Stimulated activated CD8-positive, alpha-beta memory T cell treated with anti-CD3 and anti-CD28 coated beads, Interleukin-4, amount 100 ng/mL, for 1 hour (primary cell): ENCODE measurements around the gene AATF.

Source experiments
- DNase-seq, 2 donors: peaks; one replicate each; pipeline ENCODE4 v3.0.0-alpha.2; 2020; ENCODE audit warnings: low read depth in 2 of 2, low spot score in 1 of 2

AATF gene

GRCh38 chr17:37041932-37042331 is 93.2 kb downstream of the AATF start:
- no peak for DNase-seq

GRCh38 chr17:37043201-37043600 is 94.4 kb downstream of the AATF start:
- DNase-seq, result no peak

DNA sequence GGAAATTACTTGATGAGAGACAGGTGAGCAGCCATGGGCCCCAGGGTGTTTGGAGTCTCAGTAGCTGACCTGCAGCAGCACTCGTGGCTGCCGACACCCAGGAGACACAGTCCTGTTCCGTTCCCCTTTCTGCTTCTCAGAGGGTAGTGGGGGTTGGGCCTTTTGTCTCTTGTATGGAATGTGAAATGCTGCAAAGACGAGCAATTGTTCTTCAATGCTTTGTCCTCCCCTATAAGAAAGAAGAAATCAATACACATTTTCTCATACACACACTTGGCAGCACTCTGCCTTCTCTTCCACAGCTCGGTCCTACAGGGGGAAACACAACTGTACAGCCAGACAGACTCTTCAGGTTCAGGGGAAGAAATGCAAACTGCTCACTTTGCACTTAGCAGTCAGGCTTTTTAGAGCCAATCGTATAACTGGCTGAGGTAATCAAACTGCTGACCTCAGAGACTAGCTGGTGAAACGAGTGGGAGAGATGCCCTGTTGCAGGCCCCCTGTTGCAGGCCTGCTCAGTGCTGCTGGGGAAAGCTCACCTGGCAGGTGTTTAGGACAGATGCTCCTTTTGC is 96.7 kb downstream of the AATF start:
- DNase-seq, result no peak

DNA sequence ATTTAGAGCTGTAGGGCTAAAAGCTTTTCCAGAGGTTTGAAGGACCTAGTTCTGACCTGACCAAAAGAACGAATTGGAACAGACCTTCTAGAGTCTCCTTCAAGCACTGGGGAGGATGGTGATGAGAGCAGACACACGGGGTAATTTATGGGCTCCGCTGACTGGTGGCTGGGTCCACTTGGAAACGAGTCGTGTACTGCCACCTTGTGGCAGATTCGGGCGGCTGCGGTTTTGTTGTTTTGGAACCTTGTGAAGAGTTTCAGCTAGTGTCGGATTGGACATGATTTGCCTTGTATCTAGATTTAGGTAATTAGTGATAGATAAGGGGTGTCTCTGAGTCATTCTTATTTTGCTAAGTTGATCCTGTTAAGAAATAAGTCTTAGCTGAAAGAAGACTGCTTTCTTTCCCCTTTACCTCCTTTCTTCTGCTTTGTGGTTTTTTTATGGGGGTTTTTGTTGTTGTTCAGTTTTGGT is 98.9 kb downstream of the AATF start:
- peak; percentile 57 to 67 for DNase-seq

DNA sequence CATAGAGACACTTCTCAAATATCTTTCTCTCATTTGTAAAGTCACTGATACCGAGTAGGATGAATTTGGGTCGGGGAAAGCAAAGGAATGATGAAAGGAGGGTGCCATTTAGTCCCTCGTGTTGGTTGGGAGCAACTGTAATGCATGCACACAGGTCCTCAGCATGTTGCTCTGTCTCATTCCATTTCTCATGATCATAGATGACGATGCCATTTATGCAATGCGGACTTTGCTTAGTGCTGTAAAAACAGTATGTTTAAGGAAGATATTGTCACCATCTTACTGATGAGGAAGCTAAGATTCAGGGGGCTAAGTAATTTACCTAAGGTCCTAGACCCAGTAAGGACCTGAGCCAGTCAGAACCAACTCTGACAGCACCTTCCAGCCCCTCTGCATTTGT is 100.1 kb downstream of the AATF start:
- no peak for DNase-seq

DNA sequence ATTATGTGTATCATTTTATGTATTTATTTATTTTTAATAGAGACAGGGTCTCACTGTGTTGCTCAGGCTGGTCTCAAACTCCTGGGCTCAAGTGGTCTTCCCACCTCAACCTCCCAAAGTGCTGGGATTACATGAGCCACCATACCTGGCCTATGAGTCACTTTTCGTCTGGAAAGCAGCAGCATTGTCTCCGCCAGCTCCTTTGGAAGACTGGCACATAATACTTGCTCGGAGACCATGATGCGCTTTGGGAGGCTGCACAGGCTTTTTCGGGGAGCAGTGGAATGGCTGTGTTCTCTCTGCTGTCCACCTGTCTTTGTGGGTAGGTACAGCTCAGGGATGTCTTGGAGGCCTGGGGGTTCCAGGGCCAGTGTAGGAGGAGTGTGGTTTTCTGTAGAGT is 102.2 kb downstream of the AATF start:
- no peak for DNase-seq

DNA sequence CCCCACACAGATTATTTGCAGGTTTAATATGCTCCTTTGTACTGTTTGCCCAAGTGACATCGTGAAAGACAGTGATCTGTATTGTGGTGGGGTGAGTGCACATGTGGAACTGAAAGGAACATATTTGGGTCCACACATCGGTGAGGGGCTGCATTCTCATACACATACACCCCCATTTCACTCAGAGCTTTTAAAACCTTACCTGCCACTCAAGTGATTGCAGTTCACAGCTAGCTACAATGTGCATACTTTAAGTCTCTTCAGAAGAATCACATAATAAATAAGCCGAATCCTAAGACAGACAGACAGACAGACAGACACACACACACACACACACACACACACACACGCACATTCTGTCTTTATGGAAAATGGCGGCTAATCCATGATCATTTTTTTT is 102.6 kb downstream of the AATF start:
- DNase-seq, result no peak

DNA sequence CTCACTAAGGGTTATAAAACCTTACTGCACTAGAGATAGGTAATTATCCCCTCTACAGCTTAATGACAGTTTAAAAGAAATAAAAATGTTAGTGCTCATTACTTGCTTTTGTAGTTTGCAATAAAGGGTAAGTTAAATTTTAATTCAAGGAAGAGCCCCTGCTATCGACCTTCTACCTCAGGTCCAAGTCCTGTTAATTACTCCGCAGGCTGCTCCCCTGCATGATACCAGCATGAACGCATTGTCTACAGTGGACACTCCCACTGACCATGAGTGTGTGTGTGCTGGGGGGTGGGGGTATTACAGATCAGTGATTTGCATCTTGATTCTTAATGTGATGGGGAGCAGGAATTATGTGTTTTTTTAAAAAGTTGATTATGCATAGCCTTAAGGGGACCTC is 103.1 kb downstream of the AATF start:
- DNase-seq, result no peak

GRCh38 chr17:37052450-37052849 is 103.7 kb downstream of the AATF start:
- no peak for DNase-seq

- no peak for DNase-seq
Measured at GRCh38 chr17:37054894-37055293, 106.1 kb downstream of the AATF start.

DNA sequence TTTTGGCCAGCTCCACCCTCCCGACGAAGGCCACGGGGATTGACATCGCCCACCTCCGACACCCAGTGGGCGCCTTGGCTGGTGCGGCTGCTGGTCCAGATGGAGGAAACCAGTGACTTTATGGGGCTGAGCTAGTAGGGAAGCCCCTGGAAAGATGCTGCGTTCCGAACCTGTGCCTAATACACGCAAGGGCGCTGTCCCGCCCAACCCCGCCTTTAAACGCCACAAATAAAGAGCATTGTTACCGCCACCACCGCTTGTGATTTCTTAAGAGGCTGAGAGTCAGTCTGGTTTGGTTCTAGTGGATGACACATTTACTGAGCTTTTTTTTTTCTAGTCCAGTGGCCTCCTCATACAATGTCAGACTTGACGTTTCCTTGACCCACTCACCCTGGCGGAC is 107.9 kb downstream of the AATF start:
- DNase-seq, result no peak

DNA sequence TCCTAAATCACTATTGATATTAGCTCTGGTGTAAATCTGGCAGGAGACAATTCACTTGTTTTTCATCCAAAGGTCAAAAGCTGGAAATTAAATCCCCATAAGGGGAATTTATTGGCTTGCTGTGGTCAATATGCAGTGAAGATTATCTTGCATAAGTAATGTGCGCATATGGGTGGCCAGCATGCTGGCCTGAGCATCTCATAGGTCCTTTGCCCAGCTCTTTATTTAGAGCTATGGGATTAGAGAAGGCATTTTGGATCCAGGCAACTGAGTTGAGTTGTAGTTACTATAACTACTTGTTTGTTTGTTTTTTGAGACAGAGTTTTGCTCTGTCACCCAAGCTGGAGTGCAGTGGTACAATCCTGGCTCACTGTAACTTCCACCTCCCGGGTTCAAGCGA is 110.7 kb downstream of the AATF start:
- no peak for DNase-seq

- no peak for DNase-seq
Measured at GRCh38 chr17:37060094-37060493, 111.3 kb downstream of the AATF start.

GRCh38 chr17:37060928-37061327 is 112.2 kb downstream of the AATF start:
- no peak for DNase-seq

DNA sequence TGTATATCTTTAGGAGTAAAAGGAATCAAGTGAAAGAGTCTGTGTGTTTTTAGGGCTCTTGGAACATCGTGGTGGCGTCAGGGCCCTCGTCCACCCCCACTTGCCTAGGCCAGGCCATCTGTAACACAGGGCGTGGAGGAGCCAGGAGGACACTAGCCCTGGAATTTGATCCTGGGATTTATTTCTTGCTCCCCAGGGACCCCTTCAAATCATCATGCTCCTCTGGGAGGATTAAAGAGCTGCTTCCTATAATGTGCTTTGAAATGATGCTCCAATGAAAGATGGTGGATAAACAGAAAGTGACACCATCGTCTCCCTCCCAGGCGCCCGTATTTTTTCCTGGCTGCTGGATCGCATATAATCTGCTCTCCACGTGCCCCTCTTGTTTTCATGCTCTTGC is 113.3 kb downstream of the AATF start:
- DNase-seq, result no peak

GRCh38 chr17:37064206-37064605 is 115.5 kb downstream of the AATF start:
- DNase-seq, result no peak

- DNase-seq, result no peak
Measured at GRCh38 chr17:37064956-37065355, 116.2 kb downstream of the AATF start.

DNA sequence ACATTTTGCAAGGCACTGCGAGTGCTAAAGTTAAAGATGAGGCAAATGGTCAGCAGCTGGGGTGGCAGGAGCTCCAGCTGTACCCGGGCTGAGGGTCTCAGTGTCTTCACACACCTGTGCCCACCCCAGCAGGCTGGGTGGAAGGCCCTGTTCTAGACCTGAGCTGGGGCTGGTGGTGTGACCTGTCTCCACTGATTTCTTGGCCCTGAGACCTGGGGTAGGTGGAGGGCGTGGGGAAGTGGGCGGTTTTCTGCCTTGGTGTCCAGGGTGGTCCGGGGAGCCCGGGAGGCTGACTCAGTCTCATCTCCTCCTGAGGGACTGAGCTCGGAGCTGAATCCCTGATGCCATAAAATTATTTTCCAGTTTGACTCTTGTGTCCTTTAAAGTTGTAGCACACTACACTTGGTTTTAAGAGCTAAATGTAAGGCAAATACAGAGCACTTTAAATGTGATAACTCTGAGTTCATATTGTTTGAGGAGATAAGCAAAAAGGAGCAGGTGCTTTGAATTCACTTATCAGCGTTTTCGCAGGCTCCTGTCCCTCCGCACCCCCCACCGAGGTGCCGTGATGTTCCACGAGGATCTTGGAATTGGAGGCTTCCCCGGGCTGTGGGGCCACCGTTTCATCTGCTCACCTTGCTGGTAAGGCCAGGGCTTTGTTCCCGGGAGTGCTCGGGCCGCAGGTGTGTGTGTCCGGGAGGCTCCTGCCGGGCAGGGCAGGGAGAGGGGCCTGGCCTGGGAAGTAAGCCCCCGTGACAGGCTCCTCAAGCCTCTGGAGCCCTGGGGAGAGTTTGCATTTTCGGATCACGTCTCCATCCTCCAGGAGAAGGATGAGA is 117.0 kb downstream of the AATF start:
- no peak for DNase-seq

- no peak for DNase-seq
Measured at GRCh38 chr17:37066322-37067255, 117.8 kb downstream of the AATF start.

DNA sequence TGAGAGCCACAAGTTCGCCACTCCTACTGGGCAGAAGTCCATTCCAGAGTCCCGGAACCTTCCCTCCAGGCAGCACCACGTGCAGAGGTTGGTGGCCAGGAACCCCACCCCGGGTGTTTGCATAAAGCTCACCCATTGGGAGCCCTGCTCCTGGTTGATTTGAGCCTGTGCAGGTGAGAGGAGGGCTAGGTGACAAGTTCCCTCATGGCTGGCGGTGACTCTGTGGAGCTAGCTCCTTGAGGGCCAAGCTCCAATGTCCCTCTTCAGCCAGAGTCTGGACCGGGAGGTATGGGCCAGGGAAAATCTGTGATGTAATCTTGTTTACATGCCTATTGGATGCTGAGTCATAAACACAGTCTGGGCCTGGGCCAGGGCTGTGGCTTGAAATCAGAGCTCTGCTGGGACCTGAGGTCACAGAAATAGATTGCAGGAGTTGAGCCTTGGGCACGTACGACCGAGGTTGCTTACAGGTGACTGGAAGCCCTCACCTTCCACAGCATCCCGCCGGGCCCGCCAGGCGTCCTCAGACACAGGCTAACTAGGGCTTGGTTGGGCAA is 118.9 kb downstream of the AATF start:
- no peak for DNase-seq

- DNase-seq, result no peak
Measured at GRCh38 chr17:37068266-37068665, 119.5 kb downstream of the AATF start.
